Embryonic facial prominence (tissue), 1 donor: ENCODE data around the gene P2RY6.

ENCODE experiments used
- DNase-seq: peaks from one replicate; pipeline ENCODE4 v3.0.0-alpha.2; 2016; ENCODE audit errors: extremely low spot score

The P2RY6 gene

GRCh38 chr11:73236854-73237253, 35.3 kb upstream of the P2RY6 start:
- DNase-seq = no peak

- no peak for DNase-seq
Observed at GRCh38 chr11:73237471-73238290, 34.5 kb upstream of the P2RY6 start.

- no peak for DNase-seq
Observed at GRCh38 chr11:73239111-73239521, 33.0 kb upstream of the P2RY6 start.

GRCh38 chr11:73239571-73240189, 32.5 kb upstream of the P2RY6 start:
- no peak for DNase-seq

GRCh38 chr11:73240190-73240781, 31.9 kb upstream of the P2RY6 start:
- no peak for DNase-seq

- no peak for DNase-seq
Observed at GRCh38 chr11:73241300-73241699, 30.8 kb upstream of the P2RY6 start.

- DNase-seq = no peak
Observed at GRCh38 chr11:73242251-73243092, 29.7 kb upstream of the P2RY6 start.

- no peak for DNase-seq
Observed at GRCh38 chr11:73243093-73243485, 29.0 kb upstream of the P2RY6 start.

GRCh38 chr11:73244589-73245240, 27.4 kb upstream of the P2RY6 start:
- DNase-seq = no peak

GRCh38 chr11:73245461-73245860, 26.7 kb upstream of the P2RY6 start:
- no peak for DNase-seq

- DNase-seq = no peak
Observed at GRCh38 chr11:73246303-73246702, 25.8 kb upstream of the P2RY6 start.

- no peak for DNase-seq
Observed at GRCh38 chr11:73248526-73249185, 23.5 kb upstream of the P2RY6 start.

- DNase-seq = no peak
Observed at GRCh38 chr11:73249304-73249703, 22.8 kb upstream of the P2RY6 start.

- no peak for DNase-seq
Observed at GRCh38 chr11:73249853-73250783, 22.0 kb upstream of the P2RY6 start.

GRCh38 chr11:73252577-73253191, 19.5 kb upstream of the P2RY6 start:
- DNase-seq = no peak

GRCh38 chr11:73257342-73258103, 14.6 kb upstream of the P2RY6 start:
- no peak for DNase-seq

- no peak for DNase-seq
Observed at GRCh38 chr11:73258104-73259035, 13.8 kb upstream of the P2RY6 start.
